ENCODE data around the gene MTUS2.

DNA sequence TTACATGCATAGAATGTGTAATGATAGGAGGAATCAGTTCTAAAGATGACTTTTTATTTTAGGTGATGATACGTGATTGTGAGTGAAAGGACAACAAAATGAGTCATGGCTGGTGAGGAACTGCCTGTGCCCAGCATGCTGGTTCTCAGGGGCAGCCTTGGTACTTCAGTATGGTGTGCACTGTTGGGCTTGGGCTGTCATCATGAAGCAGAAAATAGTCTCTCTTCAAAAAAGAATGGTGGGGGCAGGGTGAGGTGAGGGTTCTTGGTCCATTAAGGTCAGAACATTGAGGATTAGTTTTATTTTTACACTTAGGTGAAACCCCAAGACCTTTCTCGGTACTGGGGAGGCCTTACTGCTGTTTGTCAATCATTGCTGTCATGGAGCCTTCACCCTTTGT lies 309.5 kb downstream of the MTUS2 start:
- TF ChIP-seq CEBPB (IDR thresholded peaks at IDR 0.05; ENCODE audit: low read depth, low read length) (no peak), CTCF (IDR thresholded peaks at IDR 0.05; ENCODE audit: control extremely low read depth in 1 of 3, insufficient read depth in 1 of 3, low read depth in 1 of 3, low read length in 3 of 3) (no peak), ZNF274 (IDR thresholded peaks at IDR 0.05; ENCODE audit: borderline replicate concordance, extremely low read depth, low read length) (no peak), CBX5 (IDR thresholded peaks at IDR 0.05; ENCODE audit: low read depth, low read length) (no peak), POLR2AphosphoS5 (IDR thresholded peaks at IDR 0.05; ENCODE audit: low read depth, low read length) (no peak), KDM1A (IDR thresholded peaks at IDR 0.05; ENCODE audit: borderline replicate concordance, low read length) (no peak), POLR2A (IDR thresholded peaks at IDR 0.05; ENCODE audit: control extremely low read depth in 1 of 2, low read depth in 2 of 2, low read length in 2 of 2) (no peak), TAF7 (optimal IDR thresholded peaks at IDR 0.05; ENCODE audit: borderline replicate concordance, low read depth, low read length) (no peak), EP300 (IDR thresholded peaks at IDR 0.05; ENCODE audit: borderline replicate concordance in 1 of 2, low read depth in 2 of 2, low read length in 2 of 2) (no peak), JUN (IDR thresholded peaks at IDR 0.05; ENCODE audit: low read depth, low read length) (no peak), RAD21 (IDR thresholded peaks at IDR 0.05 in 1 of 2, conservative IDR thresholded peaks at IDR 0.05 in 1 of 2; ENCODE audit: low read depth in 2 of 2, low read length in 2 of 2) (no peak)
